GM19463 (cell line): ENCODE data around the gene OXTR.

Experiments
- ATAC-seq: cut with Tn5 transposase; IDR thresholded peaks from one replicate; pipeline ENCODE4 v1.9.1; 2021; ENCODE audit warnings: mild to moderate bottlenecking, moderate library complexity; ENCODE audit not compliant: unreplicated experiment

OXTR gene

DNA sequence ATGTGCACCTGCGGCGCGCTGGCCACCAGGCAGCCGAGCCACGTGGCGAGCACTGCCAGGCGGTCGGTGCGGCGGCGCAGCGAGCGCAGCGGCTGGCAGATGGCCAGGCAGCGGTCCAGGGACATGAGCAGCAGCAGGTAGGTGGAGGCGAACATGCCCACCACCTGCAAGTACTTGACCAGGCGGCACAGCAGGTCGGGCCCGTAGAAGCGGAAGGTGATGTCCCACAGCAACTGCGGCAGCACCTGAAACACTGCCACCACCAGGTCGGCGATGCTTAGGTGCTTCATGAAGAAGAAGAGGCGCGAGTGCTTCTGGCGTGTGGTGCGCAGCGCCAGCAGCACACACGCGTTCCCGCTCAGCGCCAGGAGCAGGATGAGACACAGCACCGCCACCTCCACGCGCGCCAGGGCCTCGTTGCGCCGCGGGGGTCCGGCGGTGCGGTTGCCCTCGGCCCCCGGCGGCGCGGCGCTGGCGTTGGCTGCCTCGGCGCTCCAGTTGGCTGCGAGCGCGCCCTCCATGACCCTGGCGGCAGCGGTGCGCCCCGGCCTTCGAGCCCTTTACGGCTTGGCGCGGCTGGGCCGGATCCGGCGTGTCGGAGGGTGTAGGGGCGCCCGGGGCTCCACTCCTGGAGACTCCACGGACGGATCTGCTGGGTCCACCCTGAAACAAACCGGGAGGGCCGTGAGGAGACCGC is 1.6 kb downstream of the OXTR start:
- peak; percentile 42 for ATAC-seq

DNA sequence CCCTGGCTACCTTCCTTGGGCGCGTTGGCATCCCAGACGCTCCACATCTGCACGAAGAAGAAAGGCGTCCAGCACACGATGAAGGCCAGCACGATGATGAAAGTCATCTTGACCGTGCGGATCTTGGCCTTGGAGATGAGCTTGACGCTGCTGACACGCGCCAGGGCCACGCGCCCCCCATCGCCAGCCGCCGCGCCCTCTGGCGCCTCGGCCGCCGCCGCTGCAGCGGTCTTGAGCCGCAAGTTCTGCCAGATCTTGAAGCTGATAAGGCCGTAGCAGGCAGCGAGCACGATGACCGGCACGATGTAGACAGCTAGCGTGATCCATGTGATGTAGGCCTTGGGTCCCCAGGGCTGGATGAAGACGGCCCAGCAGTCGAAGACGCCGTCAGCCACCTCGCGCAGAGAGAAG is 2.2 kb downstream of the OXTR start:
- no peak for ATAC-seq

DNA sequence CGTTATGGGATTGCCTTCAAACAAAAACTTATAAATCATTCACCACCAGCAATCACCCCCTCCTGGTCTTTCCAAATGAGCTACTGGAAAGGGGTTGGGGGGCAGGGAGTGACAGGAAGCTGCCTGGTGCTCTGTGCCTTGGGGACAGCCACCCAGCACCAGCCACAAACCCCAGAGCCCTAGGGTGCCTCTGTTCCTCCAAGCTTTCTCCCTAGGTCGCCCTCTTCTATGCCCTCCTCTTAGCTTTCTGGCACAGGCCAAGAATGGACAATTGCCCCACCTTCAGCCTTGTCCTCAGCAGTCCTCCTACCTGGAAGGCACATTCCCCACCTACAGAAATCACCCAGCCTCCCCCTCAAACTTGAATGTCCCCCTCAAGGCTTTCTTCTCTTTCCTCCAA is 3.3 kb downstream of the OXTR start:
- ATAC-seq, result no peak

DNA sequence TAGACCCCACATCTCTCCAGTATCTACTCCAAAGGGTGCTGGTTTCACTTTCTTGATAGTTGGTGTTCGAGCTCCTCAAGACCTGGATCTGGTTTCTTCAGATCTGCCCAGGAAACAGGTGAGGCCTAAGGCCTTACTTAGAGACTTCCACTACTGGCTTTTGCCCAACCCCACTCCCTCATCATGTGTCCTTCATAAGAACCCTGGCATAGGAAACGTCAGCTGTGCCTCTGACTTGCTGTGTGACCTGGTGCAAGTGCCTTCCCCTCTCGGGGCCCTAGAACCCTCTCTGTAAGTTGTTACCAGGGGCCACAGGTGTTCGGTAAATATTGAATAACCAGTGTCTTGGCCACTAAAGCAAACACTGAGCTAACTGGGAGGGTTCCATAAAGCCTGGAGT is 3.9 kb downstream of the OXTR start:
- no peak for ATAC-seq

DNA sequence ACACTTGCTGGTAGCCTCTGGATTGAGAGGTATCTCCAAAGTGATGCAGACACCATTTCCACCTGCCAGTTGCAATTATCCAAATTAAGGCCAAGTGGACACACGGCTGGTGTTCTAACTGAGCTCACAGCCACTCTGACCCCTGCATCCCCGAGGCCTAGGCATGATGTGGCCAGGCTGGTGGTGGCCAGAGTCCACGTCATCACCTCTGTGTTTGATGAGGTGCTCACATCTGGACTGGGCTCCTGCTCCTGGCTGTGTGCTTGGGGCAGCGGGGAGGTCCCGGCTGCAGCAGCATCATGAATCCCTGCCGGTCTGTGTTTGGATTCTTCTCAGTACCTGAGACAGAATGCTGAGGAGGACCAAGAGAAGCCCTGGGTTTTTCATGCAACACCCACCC is 4.9 kb downstream of the OXTR start:
- no peak for ATAC-seq

DNA sequence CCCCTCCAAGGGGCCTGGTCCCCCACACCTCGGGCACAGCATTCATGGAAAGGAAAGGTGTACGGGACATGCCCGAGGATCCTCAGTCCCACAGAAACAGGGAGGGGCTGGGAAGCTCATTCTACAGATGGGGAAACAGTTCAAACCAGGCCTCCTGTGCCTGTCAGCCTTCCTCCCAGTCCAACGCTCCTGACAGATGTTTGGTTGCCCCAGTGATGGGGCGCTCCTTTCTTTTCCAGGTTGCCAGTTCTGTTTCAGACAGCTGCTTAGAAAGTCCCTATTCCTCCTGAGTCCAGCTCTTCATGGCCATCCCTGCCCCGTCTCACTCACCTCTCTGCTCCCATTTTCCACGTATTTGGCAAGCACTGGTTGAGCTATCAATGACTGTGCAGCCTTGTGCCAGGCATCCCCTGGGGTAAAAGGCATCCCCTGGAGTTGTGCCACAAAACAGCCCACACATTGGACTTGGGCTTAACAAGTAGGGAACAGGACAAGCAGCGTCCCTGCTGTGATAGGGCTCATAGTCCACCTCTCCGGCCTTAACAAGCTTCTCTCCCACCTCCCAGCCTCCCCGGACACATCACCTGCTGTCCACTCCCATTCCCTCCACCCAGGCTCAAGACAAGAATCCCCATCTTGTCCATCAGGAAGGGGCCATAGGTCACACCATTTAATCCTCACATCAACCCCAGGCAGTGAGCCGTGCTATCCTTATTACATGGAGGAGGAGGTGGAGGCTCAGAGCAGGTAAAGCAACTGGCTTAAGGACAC is 6.6 kb downstream of the OXTR start:
- ATAC-seq, result no peak

DNA sequence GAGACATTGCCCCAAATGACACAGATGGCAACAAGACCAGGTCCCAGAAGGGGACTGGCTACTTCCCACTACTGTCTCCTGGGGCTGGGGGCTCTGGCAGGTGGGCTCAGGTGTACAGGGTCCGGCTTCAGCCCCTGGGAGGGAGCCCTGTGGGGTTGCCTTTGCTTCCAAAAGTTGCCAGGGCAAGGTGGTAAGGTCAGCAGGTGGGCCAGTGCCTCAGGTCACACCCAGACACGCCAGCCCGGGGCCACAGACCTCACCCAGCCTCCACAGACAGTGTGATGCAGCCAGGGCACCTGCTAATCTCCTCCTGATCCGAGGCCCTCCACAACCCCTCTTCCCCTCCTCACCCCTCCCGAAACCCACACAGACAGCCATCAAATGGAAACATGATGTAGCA is 7.5 kb downstream of the OXTR start:
- ATAC-seq, result no peak

DNA sequence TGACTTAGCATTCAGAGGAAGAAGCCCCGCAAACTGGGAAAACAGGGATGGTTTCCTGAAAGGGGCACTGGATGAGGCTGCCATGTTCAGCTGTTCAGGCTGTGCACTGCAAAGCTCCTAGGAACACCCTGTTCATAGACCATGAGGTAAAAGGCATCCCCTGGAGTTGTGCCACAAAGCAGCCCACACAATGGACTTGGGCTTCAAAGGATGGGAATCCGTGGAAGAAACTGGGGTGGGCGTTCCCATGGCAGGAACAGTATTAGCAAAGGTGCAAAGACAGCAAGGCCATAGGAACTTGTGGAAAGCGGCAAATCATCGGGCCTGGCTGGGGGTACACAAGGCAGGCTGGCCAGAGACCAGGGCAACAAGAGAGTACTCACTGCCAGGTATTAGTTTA is 8.9 kb downstream of the OXTR start:
- no peak for ATAC-seq

DNA sequence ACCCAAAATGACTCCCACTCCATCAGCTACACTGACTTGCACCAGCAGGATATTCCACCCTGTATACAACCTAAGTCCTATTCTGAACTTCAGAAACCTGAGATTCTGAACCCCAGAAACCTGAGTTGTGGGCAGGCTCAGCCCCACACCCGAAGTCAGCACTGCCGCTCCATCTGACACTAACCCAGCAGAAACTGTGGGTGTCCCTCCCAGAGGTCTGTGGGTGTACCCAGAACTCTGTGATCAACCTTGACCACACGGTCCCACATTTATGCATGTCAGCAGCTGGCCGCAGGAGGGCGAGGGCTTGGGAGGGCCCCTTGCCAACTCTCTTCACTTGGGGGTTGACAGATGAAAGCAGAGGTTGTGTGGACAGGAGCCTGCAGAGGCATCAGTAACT is 9.3 kb downstream of the OXTR start:
- no peak for ATAC-seq

DNA sequence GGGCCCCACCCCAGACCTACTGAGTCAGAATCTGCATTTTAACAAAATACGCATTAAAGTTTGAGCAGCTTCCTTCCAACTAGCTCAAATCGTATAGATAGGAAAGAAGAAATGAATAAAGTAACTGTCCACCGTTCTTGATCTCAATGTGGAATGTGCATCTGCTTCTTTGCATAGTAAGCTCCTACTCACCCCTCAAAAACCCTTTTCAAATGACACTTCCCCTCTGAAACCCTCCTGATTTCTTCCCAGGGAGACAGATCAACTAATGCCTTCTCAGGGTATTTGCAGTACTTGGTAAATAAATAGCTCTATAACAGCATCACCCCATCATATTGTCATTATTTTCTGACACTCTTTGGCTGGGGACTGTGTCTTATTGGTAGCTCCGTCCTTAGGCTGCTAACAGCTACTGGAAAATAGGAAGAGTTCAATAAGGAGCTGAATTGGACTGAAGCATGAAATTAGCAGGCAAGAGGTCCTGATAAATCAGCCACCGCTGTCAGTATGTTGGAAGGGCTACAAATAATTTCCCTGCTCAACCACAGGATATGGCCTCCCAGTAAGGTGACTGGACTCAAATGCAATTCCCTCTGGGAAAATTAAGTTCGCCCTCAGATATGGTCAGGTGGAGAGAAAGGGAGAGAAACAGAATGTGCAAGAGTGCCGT is 10.2 kb downstream of the OXTR start:
- no peak for ATAC-seq

DNA sequence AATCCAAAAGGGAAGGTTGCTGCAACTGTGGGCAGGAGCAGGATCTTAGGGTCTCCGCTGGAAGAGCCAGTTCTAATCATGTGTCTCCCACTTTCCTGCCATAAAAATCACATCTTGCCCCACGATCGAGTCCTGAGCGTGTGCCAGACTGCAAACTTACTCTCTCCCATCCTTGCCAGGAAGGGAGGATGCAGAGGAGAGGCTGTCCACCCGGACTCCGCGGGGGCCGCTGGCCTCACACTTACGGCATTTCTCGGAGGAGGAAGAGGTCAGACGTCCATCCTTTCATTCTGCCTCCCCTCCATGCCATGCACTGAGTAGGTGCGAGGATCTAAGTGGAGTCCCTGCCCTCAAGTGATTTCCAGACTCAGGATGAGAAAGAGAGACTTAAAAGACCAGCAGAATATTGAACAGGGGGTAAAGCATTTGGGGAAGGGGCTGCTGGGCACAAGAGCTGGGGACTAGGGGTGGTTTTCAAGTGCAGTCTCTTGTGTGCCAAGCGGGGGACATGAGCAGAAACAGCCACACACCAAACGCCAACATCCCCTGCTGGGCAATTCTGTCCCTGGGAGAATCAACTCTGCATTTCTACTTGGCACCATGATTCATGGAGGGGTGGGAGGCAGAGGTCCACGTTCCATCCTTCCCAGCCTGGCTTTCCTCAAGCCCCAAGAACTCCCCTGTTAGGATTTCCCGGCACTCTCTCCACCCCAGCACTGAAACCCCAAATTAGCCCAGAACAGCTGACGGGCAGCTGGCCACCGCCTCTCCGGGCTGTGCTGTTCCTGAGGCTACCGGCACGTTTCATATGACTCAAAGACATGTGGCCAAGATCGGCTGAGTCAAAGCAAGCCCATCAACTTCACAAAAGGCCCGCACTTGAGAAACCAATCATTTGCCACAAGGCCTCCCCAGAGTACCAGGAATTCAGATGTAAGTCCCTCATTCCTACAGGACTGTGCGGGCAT is 11.6 kb downstream of the OXTR start:
- ATAC-seq, result no peak

DNA sequence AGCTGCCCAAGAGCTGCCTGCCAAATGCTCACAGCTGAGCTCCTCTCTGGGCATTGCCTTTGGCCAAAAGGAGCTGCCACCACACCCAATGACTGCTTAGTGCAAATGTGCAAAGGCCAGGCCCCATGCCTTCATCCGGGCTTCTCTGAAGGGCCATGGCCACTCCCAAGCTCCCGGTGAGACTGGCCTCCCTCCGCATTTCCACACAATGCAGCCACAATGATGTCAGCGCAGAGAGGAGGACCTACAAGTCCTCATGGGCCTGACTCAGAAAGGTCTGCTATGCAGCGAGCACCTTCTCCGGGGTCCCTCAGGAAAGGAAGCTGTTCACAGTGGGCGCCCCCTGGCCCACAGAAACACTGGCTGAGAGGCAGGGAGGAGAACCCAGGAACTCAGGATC is 12.7 kb downstream of the OXTR start:
- no peak for ATAC-seq

DNA sequence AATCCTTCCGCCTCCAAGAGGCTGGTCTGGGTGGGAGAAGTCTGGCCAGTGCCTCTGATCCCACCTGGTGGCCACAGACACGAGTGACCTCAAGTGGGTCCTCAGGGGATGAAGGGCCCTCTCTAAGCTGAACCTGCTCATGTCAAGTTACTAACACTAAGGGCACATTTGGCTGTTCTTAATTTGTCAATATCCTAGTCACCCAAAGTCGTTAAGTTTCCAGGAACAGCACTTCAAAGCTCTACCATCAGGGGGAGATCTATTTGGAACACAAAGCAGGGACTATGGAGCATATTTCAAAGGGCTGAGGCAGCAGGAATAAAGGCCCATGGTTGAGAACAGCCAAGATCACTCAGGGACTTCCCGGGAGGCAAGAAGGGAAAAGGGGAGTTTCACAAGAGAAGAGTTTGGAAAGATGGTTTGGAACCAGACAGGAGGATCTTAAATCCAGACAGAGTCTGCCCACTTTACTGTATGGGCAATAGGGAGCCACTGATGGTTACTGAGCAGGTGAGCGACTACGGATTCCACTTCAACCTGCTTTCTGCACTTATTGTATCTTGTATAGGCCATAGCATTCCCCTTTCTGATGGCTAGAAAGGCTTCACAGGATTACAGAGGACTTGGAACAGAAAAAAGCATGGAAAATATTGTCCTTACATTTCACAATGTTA is 13.7 kb downstream of the OXTR start:
- ATAC-seq, result no peak

DNA sequence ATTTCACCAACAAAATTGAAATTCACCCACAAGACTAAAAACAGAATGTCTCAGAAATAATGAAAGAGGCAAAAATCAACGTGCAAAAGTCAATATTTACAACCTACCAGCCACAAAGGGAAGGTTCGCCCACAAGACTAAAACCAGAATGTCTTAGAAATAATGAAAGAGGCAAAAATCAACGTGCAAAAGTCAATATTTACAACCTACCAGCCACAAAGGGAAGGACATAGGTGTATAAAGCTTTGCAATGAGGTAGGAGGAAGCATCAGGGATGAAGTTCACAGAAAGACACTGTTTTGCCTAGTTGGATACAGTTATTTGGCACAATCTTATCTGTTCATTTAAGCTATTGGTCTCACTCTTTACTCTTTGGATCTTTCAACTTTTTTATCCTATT is 14.3 kb downstream of the OXTR start:
- ATAC-seq, result no peak

DNA sequence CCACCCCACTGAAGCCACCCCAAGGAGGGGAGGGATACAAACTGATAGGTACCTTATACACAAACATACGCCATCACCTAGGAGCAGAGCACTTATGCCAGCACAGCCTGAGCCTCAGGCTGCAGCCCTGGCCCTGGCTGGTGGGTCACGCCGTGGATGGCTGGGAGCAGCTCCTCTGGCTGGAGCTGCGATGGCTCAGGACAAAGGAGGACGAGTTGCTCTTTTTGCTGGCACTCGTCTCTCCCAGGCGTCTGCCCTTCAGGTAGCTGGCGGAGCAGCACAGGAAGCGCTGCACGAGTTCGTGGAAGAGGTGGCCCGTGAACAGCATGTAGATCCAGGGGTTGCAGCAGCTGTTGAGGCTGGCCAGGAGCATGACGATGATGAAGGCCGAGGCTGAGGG is 16.6 kb downstream of the OXTR start:
- no peak for ATAC-seq

DNA sequence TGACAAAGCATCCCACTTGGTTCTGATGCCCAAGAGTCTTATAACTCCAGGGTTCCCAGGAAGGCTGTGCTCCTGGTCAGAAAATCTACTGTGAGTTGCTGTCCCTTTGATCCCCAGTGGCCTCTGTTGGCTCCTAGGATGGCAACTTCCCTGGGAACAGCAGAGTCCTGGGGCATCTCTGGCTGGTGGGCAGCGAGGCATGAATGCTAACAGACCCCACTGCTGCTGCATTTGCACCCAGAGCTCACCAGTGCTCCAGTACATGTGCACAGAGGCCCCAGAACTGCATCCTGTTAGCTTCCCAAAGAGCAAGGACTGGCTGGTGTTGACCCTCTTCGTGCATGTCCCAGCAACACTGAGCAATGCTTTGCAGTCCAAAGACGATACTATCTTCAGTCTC is 20.1 kb downstream of the OXTR start:
- no peak for ATAC-seq

DNA sequence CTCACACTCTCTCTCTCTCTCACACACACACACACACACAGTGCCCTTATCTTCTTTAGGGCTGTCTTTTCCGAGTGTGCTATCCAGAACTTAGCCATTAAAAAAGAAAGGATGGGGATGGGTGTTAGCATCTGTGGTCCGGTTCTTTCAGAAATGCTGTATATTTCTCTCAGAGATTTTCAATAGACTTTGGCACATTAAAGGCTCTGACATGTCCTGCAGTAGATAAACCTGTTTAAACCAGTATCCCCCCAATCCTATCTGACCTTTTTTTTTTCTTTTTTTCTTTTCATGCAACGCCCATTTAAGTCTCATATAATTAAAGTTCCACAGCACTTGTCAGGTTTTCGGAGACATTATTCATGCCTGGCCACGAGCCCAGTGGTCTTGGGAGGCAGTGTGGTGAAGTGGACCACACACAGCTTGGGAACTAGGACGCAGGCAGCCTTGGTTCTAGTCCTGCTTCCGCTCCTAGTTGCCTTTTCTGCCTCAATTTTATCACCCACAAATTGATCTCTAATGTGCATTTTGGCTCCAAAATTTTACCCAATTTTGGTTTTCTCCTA is 22.6 kb downstream of the OXTR start:
- no peak for ATAC-seq

DNA sequence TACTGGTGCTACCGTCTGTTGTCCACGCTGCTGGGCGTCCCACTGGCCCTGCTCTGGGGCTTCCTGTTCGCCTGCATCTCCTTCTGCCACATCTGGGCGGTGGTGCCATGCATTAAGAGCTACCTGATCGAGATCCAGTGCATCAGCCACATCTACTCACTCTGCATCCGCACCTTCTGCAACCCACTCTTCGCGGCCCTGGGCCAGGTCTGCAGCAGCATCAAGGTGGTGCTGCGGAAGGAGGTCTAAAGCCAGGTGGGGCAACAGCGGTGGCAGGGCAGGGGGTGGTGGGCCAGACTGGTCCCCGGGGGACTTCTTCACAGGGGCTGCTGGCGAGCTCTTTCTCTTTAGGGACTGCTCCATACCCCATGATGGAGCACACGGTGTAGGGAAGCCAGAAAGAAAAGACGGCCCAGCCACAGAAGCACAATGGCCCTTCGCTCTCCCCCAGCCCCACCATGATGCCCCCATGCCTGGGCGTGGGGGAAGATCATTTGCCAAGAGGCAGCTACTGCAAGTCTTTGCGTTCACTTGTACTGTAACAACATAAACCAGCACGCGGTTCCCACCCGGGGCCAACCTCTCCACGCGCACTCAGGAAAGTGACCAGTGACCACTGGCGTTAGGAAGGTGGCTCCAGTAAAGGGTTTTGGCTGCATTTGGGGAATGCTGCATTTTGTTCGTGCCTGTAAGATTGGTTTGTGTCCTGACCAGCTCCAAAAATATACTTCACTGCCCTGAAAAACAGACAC is 23.6 kb downstream of the OXTR start:
- ATAC-seq, result no peak

DNA sequence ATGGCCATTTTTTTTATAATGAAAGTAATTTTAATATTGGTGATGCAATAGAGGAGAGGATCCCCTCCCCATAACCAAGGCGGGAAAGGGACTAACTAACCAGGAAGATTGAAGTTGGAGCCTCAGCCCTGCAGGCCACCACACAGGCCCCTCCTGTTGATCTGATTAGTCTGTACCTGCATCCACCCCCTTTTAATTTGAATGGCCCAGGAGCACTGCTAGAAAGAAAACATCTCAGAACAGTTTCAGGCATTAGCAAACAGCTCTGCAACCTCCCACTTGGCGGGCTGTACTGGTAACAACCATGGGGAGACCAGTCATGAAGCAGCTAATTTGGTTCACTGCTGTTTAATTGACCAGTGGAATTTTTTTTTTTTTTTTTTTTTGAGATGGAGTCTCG is 25.5 kb downstream of the OXTR start:
- no peak for ATAC-seq
